ENCODE results near the gene PCK1. TPM values are rescaled to one million over a fixed set of nuclear protein-coding genes. Genes with fewer than 3 reads are reported as not detected.

The PCK1 gene
- total RNA-seq, 4 donors from 2014 or later = 103 to 386 (median 203) TPM

DNA sequence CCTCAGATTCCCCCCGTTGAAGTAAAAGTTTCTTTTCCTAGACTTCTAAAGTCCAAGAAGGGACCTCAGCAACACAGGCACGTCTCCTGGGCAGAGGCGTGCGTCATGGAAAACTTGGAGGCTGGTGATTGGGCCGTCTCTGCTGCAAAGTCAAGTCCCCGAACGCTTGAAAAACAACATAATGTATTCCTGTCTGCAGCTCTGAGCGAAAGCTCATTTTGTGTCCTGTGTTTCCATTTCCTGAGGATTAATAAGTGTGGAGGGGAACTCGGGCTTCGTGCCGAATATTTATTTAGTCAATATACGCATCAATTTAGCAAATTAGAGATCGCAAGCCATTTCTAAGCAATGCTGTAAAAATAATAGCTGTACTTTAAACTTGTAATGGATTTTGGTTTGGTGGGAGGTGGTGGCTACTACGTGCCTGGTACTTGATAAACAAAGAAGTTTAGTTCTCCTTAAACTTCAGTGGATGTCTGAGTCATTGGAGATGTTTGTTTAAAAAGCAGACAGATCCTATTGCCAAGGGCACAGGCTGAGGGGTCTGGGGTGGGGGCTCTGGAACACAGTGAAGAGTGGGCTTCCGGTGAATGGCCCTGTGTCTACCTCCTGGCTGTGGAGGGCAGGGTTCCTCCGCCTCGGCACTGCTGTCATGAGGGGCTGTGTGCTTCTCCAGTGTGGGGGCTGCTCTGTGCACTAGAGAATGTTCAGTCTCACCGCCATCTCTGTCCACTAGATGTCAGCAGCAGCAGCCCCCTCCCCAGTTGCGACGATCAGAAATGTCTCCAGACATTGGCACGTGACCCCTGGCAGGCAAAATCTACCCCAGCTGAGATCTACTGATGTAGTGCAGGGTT is 21.8 kb downstream of the PCK1 start:
- DNase-seq (ENCODE audit: low spot score) = no peak
- TF ChIP-seq, protein P1, sequence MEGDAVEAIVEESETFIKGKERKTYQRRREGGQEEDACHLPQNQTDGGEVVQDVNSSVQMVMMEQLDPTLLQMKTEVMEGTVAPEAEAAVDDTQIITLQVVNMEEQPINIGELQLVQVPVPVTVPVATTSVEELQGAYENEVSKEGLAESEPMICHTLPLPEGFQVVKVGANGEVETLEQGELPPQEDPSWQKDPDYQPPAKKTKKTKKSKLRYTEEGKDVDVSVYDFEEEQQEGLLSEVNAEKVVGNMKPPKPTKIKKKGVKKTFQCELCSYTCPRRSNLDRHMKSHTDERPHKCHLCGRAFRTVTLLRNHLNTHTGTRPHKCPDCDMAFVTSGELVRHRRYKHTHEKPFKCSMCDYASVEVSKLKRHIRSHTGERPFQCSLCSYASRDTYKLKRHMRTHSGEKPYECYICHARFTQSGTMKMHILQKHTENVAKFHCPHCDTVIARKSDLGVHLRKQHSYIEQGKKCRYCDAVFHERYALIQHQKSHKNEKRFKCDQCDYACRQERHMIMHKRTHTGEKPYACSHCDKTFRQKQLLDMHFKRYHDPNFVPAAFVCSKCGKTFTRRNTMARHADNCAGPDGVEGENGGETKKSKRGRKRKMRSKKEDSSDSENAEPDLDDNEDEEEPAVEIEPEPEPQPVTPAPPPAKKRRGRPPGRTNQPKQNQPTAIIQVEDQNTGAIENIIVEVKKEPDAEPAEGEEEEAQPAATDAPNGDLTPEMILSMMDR (IDR thresholded peaks at IDR 0.05) = no peak
- no peak for ATAC-seq (ENCODE audit: low FRiP score)

DNA sequence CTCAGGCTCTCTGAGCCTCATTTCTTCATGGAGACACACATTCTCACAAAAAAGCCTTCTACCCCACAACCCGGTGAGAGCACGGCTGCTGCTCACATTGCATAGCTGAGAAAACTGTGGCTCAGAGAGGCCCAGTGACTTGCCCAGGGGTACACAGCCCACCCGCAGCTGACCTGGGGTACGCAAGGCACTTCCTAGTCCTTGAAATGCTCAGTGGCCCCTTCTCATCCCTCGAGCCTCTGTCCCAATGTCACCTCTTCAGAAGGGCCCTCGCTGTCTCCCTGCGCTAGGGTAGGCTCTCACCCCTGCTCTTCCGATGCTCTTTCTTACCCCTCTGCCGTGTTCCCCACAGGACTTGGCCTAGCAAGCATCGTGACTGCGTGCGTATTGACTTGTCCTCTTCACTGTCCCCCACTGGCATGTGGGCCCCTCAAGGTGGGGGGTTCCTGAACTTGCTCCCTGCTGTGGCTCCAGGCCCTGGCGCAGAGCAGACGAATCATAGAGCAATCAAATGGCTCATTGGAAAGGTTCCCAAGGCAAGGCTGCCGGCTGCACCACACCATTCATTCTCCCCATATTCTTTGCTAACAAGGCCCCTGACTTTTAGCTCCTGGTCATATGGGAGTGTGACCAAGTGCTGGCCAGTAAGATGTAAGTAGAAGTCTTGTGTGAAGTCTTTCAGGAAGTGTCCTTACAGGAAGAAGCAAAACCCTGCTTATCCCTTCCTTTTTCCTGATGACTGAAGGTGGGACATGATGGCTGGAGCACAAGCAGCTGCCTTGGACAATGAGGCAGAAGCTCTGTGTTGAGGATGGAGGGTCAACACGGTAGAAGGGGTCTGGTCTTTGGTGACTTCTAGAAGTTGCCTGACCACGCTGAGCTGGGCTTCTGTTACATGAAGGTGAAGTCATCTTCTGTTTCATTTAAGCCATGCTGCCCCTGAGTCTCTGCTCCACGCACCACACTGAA is 22.7 kb downstream of the PCK1 start:
- TF ChIP-seq, protein P1 (IDR thresholded peaks at IDR 0.05) = no peak
- DNase-seq (ENCODE audit: low spot score) = no peak
- no peak for ATAC-seq (ENCODE audit: low FRiP score)

DNA sequence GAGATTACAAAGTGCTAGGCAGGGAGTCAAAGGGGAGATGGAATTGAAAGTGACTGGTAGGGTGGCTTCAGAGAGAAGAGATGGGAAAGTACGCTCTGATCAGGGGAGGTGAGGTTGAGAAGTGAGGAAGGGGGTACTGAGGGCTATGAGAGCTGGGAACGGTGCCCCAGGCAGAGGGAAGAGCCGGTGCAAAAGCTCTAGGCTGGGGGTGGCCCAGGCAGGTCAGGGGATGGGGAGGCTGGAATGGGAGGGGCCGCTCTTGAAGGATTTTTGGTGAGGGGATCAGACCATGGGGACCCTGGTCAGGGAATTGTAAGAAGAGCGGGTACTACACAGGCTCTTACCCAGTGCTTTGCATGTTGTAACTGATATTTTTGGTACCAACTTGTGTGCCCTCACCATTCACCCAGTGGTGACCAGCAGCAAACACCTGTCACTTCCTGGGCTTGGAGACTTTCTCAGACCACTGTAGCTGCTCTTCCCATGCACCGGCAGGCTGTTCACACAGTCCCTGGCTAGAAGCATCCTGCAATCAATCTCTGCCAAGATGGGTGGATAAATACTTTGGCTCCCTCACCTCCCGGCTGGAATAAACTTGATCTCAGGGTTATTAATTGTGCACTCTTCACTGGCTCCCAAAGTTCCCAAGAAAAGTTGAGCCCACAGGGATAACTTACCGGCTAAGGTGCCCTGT is 24.0 kb downstream of the PCK1 start:
- ATAC-seq (ENCODE audit: low FRiP score) (no peak), DNase-seq (ENCODE audit: low spot score) (no peak)

GRCh38 chr20:57585466-57586213 is 24.7 kb downstream of the PCK1 start:
- no peak for DNase-seq (ENCODE audit: low spot score)
- no peak for ATAC-seq (ENCODE audit: low FRiP score)
- TF ChIP-seq, protein P1 (IDR thresholded peaks at IDR 0.05) = no peak

More for the DNA sequence above, 24.0 kb downstream of the PCK1 start:
- TF ChIP-seq, protein P1 (IDR thresholded peaks at IDR 0.05) = no peak

DNA sequence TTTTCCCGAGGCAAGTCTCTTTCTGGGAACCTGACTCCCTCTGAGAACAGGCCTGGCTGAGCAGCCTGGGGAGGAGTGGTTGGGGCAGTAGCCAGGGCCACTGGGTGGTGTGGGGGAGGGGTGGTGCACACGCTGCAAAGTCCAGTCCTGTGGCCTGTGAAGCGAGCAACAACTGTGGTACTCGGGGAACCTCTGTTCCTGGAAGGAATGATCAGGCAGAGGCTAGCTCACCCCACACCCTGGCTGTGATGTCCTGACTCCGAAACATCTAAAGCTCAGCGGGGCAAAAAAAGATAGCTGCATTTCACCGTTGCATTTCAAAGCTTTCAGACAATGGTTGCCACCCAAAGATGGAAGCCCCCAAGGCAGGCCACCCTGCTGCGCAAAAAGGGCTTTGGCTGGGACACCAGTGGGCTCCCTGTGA is 25.5 kb downstream of the PCK1 start:
- TF ChIP-seq, protein P1 (IDR thresholded peaks at IDR 0.05) = no peak
- DNase-seq (ENCODE audit: low spot score) (no peak), ATAC-seq (ENCODE audit: low FRiP score) (no peak)

DNA sequence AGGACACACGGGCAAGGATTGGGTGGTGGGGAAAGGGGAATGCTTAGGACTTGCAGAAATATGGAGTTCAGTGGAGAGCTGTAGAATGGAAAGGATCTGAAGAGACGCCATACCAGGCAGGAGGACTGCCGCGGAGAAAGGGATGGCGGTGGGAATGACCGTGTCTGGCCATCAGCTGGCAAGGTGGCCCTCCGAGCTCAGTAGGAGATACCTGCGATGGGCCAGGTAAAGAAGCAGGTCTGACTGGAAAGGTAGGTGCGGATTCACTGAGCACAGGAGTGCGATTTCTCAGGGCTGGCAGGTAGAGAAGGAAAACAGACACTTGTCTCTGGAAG is 26.0 kb downstream of the PCK1 start:
- TF ChIP-seq, protein P1 (IDR thresholded peaks at IDR 0.05) = no peak
- DNase-seq (ENCODE audit: low spot score) (no peak), ATAC-seq (ENCODE audit: low FRiP score) (no peak)
